ENCODE measurements around the gene SRCAP.

The SRCAP gene

DNA sequence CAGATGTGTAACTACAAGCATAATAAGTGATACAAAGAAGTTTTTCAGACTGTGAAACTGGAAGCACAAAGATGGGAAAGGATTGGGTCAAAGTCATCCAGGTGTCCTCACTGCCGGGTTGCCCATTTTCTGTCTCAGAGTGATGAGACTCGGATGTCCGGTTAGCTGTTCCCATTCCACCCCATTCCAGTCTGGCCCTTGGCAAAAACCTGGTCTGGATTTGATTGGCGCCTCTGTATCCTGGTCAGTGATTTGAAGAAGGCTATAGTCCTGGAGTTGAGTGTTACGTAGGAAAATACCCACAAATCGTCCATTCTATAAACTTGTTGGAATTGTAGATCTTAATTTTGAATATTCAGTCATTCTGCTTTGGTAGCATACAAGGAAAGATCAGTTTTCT is 29.4 kb downstream of the SRCAP start:
- no peak for DNase-seq (ENCODE audit: low read depth in 2 of 2, low spot score in 1 of 2)

GRCh38 chr16:30728899-30729672 is 30.1 kb downstream of the SRCAP start:
- no peak for DNase-seq (ENCODE audit: low read depth in 2 of 2, low spot score in 1 of 2)

DNA sequence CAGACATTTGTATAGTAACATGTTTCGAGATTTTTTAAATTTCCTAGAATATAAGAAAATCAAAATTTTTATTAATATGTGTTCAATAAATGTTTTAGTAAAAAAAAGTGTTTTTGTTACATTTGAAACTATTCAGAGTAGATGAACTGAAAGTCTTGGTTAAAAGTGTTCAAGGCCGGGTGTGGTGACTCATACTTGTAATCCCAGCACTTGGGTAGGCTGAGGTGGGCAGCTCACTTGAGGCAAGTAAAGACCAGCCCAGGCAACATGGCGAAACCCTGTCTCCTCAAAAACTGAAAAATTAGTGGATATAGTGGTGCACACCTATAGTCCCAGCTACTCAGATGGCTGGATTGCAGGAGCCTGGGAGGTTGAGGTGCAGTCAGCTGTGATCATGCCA is 32.4 kb downstream of the SRCAP start:
- DNase-seq (ENCODE audit: low read depth in 2 of 2, low spot score in 1 of 2) = no peak

- DNase-seq (ENCODE audit: low read depth in 2 of 2, low spot score in 1 of 2) = no peak
These were observed 38.2 kb downstream of the SRCAP start for GRCh38 chr16:30736995-30737793.

DNA sequence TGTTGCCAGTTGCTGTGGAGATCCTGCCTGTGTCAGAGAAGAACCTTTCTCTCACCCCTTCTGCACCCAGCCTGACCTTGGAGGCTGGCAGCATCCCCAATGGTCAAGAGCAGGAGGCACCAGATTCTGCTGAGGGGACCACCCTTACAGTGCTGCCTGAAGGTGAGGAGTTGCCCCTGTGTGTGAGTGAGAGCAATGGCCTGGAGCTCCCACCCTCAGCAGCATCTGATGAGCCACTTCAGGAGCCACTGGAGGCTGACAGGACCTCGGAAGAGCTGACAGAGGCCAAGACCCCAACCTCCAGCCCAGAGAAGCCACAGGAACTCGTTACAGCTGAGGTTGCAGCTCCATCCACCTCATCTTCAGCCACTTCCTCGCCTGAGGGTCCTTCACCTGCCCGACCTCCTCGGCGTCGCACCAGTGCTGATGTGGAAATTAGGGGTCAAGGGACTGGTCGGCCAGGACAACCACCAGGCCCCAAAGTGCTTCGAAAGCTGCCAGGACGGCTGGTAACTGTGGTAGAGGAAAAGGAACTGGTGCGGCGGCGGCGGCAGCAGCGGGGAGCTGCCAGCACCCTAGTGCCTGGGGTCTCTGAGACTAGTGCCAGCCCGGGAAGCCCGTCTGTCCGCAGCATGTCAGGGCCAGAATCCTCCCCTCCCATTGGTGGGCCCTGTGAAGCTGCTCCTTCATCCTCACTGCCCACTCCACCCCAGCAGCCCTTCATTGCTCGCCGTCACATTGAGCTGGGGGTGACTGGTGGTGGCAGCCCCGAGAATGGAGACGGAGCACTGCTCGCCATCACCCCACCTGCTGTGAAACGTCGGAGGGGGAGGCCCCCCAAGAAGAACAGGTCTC is 39.0 kb downstream of the SRCAP start:
- no peak for DNase-seq (ENCODE audit: low read depth in 2 of 2, low spot score in 1 of 2)

GRCh38 chr16:30738984-30739951 is 40.3 kb downstream of the SRCAP start:
- DNase-seq (ENCODE audit: low read depth in 2 of 2, low spot score in 1 of 2) = no peak

- DNase-seq (ENCODE audit: low read depth in 2 of 2, low spot score in 1 of 2) = no peak
These were observed 41.6 kb downstream of the SRCAP start for GRCh38 chr16:30740364-30741251.

- no peak for DNase-seq (ENCODE audit: low read depth in 2 of 2, low spot score in 1 of 2)
These were observed 42.5 kb downstream of the SRCAP start for GRCh38 chr16:30741461-30741914.

DNA sequence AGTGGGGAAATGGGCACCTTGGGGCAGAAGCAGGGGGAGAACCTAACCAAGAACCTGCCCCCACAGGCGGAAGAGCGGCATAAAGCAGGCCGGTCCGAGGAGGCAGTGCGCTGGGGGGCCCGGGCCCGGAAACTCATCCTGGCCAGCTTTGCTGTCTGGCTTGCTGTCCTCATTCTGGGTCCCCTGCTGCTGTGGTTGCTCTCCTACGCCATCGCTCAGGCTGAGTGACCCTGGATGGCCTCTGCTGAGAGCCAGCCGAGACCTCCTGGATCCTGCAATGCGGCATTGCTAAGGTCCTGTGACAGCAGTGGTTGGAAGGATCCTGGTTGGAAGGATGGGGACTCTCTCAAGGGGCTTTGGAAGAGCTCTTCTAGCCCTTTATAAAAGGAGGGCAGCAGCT is 44.7 kb downstream of the SRCAP start:
- no peak for DNase-seq (ENCODE audit: low read depth in 2 of 2, low spot score in 1 of 2)

- DNase-seq (ENCODE audit: low read depth in 2 of 2, low spot score in 1 of 2) = no peak
These were observed 45.2 kb downstream of the SRCAP start for GRCh38 chr16:30744183-30744582.

- no peak for DNase-seq (ENCODE audit: low read depth in 2 of 2, low spot score in 1 of 2)
These were observed 46.1 kb downstream of the SRCAP start for GRCh38 chr16:30745082-30745481.

- DNase-seq (ENCODE audit: low read depth in 2 of 2, low spot score in 1 of 2) = no peak
These were observed 47.7 kb downstream of the SRCAP start for GRCh38 chr16:30746638-30747175.

DNA sequence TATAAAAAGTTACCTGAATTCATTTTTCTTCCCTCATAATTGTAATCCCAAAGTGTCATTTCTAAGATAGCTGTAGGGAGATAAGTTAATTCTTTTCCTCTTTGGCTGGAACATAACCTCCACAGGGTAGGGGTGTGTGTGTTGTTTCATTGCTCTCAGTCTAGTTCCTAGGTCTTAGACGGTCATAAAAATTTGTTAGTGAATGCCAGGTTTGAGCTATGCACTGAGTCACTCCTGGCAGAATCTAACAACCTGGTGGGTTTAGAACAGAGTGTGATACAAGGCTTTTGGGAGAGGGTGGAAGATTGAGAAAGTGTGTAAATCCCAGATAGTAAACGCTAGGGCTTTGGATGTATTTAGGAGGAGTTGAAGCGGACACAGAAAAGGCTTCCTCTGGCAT is 48.4 kb downstream of the SRCAP start:
- no peak for DNase-seq (ENCODE audit: low read depth in 2 of 2, low spot score in 1 of 2)

GRCh38 chr16:30747799-30748633 is 49.0 kb downstream of the SRCAP start, which contains the start of gene PHKG2:
TSS of gene PHKG2 (plus strand) at chr16:30748425. CDS start at chr16:30748821, 396 bp downstream.
- peak; percentile 76 to 88 for DNase-seq (ENCODE audit: low read depth in 2 of 2, low spot score in 1 of 2)

- no peak for DNase-seq (ENCODE audit: low read depth in 2 of 2, low spot score in 1 of 2)
These were observed 49.9 kb downstream of the SRCAP start for GRCh38 chr16:30748634-30749445.

GRCh38 chr16:30750201-30750600 is 51.2 kb downstream of the SRCAP start:
- DNase-seq (ENCODE audit: low read depth in 2 of 2, low spot score in 1 of 2) = no peak

DNA sequence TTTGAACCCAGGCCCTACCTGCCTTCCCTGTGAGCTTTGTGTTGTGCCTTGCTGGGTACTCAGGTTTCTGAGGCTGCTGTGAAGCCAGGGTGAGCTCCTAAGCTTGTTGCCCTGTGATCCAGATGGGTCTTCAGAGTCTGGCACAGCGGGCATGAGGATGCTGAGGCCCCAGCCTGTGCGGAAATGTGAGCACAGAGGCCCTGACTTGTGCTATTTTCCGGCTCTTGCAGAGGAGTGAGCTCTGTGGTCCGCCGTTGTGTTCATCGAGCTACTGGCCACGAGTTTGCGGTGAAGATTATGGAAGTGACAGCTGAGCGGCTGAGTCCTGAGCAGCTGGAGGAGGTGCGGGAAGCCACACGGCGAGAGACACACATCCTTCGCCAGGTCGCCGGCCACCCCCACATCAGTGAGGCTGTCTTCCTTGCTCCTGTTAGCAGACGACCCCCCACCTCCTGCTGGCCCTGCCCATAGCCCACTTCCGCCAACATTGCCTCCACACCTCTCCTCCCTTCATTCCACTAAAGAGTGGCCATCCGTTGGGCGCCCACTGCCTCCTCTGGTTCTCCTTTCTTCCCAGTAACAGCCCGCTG is 52.0 kb downstream of the SRCAP start:
- no peak for DNase-seq (ENCODE audit: low read depth in 2 of 2, low spot score in 1 of 2)
